HG03139 (cell line): ENCODE measurements around the gene TLR10.
"Not testable (repeated sequence)": the region's sequence is repeated elsewhere in the genome, so short reads cannot be mapped to it uniquely, and the experiment has no call there.

ENCODE experiments used
- ATAC-seq: cut with Tn5 transposase; IDR thresholded peaks from one replicate; pipeline ENCODE4 v1.9.1; 2021; ENCODE audit not compliant: unreplicated experiment

Gene TLR10

DNA sequence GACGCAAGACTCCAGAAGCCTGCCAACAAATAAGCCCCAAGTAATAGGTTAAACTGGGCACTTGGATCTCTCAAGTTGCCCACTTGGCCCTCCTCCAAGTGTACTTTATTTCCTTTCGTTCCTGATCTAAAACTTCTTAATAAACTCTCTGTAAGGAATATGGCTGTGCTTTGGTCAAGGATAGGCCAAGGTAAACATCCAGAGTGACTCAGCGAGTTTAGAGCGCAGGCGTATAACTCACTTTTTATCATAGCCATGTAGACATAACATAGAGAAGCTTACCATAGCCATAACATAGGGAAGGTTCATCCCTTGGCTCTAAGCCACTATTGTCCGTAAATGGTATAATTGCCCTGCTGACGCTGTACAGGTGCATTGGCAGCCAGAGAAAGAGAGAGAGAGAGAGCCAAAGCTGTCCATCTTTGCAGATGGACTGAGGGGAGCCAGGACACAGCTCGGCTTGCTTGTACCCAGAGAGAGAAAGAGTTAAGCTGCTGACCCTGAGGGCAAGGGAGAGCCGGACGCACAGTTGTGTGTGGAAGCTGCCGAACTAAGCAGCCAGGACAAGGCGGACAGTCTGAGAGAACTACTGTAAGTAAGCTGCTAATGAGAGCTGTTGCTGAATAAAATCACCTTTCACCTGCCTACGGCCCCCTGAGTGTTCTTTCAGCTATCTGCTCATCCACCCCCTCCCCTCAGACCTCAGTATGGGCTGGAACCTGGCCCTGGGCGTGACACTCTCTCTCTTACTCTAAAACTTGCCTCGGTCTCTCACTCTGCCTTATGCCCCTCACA, 20.0 kb upstream of the TLR10 start:
- no peak for ATAC-seq

DNA sequence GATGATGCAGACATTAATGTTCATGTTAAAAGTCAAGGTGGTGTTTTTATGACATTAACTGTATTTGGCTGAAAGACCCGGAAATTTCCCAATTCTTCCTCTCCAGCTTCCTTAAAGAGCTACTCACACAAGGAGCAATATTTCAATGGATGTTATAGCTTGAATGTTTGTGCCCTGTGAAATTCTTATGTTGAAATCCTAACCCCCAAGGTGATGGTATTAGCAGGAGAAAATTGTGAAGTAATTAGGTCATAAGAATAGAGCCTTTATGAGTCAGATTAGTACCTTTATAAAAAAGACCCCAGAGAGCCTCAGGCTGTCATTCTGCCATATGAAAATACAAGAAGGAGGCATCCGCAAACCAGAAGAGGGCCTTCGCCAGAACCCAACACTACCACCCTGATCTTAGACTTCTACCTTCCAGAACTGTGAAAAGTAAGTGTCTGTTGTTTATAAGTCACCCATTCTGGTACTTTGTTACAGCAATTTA, 18.2 kb upstream of the TLR10 start:
- ATAC-seq = no peak

DNA sequence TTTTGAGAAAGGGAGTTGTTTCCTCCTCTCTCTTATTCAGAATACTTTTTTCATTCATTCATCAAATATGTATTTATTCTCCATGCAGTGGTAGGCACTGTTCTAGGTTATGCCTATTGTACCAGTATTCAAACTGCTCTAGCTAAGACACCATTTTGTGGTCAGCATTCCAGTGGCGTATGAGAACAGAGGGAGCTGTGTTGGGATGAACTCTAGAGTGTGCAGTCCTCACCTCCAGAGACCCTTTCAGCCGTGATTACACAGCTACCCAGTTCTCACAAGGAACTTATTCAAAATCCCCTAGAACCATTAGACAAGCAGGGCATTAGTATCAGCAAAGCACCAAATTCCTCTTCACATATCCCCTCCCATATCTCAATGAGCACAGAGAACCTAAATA, 17.6 kb upstream of the TLR10 start:
- no peak for ATAC-seq

DNA sequence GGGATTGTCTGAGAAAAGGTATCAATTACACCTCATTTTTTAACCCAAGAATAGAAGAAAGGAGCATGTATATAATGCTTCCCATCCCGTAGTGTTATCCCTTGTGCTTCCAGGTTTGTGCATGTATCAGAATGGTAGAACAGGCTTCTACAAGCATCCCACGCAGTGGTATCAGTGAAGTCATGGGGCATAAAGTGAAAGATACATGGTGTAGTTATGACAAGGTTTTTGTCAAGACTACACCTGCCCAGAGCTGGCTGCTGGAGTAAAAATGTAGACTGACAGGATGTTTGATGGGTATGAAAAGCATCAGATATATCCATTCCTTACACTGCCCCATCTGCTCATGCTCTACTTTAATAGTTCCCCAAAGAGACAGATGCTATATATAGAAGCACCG, 12.3 kb upstream of the TLR10 start:
- ATAC-seq = no peak

DNA sequence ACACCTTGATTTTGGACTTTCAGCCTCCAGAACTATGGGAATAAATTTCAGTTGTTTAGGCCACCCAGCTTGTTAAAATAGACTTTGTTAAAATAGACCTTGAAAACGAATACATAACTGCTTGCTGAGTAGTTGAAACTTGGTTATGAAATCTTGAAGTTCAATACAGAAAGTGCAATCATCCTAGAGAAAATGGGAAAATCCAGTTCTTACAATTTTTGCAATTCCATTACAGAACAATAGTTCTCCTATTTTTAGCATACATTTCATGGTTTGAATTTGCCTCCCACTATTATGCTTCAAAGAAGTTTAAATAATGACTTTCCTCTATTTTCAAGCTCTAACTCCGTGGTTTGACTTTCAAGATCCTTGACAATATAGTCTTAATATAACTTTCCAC, 11.3 kb upstream of the TLR10 start:
- no peak for ATAC-seq

DNA sequence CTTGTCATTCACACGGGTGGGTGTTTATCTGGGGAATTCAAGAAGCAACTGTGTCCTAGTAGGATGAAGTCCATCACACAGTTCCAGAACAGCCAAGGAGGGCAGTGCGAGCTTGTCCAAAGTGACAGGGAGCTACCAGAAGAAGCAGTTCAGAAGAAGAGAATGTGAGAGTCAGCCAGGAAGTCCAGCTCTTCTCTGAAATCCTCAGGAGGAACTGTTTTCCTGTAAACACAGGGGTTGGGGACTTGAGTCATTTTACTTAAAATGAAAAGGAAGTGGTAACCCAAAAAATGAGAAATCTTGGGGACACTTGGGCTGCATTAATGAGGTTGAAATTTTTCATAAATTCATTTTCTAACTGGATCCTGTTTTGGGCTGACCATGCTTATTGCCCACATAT, 8.2 kb upstream of the TLR10 start:
- ATAC-seq = no peak

DNA sequence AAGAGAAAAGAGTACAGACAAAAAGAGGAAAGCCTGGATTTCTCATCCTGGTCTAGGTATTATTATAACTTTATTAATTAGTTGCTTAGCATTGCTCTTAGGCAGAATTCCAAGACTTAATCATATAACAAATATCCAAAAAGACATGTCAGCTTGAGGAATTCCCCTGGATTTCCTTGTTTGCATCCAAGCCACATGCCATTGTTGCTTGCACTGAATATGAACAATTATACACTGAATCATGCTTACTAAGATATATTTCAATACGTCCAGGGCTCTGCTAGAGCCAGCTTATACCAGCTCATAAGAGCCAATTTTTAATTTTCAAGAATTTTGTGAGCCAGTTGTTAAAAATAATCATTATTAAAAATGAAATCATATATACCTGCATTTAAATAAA, 5.5 kb upstream of the TLR10 start:
- ATAC-seq = no peak

DNA sequence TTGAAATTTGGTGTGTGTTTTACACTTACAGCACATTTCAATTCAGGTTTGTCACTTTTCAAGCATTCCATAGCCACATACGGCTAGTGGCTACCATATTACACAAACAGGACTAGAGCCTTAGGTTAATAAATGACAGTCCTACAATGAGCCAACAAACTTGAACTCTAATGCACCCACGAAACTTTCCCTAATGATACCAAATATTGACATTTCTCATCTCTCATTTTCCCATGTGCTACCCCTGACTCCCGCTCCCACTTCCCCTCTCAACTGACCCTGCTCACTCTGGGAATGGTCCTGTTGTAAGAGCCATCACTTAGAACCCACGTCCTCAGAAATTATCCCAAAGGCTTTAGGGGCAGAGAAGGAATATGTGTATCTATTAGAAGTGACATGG, 4.9 kb upstream of the TLR10 start:
- ATAC-seq = no peak

DNA sequence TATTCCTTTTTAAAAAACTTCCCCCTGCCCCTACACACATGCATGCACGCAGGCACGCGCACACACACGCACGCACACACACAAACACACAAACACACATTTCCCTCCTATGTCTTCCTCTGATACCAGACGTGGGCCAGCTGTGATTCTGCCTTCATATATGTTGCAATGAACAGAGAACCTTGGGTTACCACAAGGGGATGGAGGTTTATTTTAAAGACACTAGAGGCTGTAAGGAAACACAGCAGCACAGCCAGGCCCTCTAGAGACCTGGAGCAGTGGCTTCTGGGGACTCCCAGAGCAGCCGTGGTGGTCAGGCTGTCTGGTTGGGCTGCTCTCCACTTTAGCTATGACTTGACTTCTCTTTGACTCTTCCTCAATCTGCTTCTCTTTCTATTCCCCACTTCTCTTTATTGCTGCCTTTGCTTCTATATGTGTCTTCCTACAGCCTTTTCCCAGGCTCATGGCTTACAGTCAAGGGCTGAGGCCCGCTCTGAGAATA, 3.2 kb upstream of the TLR10 start:
- no peak for ATAC-seq

DNA sequence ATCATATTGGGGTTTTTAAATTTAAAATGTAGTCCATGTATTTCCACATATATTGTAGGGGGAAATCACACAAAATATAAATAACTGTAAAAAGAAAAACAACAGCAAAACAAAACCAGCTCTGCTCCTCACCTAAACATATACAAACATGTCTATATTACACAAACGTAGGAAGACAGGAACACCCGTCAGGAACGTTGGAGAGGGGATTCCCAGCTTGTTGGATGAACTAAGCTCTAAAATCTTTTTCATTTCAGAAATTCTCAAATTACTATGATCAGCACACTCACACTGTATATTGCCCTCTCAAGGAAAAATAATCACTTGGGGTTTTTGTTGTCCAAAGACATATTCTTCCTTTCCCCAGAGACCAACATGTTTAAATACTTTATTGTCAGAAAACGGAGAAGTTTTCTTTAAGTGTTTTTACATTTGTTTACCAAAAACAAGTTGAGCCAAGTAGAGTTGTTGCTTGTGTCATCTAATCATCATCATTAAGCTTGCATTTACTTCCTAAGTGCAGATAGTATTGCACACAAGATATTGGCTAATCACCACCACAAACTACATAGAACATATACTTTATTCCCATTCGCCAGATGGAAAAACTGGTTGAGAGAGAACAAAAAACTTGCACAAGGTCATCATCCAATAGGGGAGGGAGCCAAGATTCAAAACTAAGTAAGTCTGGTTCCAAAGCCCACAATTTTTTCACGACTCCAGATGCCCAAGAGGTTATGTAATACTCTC, 2.4 kb upstream of the TLR10 start:
- ATAC-seq = no peak

DNA sequence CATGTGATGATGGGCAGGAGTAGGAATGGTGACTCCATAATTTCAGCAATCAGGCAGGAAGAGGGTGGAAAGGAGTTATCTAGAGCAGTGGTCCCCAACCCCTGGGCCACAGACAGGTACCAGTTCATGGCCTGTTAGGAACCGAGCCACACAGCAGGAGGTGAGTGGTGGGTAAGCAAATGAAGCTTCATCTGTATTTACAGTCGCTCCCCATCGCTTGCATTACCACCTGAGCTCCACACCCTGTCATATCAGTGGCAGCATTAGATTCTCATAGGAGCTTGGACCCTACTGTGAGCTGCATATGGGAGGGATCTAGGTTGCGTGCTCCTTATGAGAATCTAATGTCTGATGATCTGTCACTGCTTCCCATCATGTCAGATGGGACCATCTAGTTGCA, 1.4 kb upstream of the TLR10 start:
- no peak for ATAC-seq

DNA sequence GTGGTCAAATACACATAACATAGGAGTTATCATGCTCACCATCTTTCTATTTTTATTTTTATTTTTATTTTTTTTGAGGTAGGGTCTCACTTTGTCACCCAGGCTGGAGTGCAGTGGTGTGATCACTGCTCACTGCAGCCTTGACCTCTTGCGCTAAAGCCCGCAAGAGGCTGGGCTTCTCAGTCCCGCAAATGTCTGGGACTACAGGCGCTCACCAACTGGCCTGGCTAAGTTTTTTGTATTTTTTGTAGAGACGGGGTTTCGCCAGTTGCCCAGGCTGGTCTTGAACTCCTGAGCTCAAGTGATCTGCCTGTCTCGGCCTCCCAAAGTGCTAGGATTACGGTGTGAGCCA, 295 bp upstream of the TLR10 start:
- ATAC-seq = no peak

DNA sequence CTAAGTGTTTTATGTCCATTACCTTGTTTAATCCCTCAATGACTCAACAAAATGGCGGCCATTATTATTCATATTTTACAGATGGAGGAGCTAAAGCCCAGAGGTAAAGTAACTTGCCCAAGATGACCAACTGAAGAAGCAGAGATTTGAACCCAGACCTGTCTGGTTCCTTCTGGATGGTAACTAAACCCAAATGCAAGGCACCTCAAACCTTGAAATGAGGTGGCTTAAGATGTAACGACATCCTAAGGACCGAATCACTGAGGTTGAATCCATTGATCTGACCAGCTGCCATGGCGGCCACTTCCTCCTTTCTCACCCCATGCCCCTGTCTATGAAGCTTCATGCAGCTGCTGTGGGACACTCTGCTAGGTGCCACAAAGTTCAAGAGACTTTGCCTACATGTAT, 932 bp downstream of the TLR10 start:
- ATAC-seq = no peak

DNA sequence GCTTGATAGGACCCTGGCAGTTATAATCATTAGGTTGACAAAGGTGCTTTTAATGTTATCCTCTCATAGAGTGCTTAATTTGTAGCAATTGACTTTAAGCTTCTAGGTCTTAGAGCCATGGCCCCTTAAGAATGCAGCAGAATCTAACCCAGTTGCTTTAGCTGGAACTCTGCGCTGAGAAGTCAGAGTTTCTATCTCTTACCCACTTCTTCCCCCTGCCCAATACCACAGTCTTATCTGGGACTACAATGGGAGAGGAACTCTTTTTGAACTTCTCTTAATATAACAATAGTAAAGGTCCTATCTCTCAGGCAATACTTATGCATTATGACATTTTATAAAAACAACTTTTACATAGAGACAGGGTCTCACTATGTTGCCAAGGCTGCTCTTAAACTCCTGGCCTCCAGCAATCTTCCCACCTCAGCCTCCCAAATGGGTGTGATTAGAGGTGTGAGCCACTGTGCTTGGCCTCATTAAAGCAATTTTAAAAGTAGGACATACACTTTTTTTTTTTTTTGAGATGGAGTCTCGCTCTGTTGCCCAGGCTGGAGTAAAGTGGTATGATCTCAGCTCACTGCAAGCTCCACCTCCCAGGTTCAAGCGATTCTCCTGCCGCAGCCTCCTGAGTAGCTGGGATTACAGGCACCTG, 1.8 kb downstream of the TLR10 start:
- ATAC-seq = no peak

DNA sequence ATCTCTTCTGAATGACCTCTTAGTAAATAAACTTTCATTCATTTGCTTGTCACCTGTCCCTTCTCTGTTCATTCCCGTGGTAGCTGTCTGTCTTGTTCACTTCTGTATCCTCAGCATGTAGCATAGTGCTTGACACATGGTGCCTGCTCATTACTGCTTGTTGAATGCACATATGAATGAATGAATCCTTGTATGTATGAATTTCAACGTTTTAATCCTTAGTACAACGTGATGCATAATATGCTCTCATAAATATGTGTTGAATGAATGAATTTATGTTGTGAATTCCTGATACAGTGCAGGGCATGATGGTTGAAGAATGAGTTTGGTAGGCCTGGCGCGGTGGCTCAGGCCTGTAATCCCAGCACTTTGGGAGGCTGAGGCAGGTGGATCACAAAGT, 3.0 kb downstream of the TLR10 start:
- ATAC-seq = no peak

DNA sequence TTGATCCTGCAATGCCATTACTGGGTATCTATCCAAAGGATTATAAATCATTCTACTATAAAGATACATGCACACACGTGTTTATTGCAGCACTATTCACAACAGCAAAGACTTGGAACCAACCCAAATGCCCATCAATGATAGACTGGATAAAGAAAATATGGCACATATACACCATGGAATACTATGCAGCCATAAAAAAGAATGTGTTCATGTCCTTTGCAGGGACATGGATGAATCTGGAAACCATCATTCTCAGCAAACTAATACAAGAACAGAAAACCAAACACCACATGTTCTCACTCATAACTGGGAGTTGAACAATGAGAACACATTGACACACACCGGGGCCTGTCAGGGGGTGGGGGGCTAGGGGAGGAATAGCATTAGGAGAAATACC, 4.9 kb downstream of the TLR10 start:
- ATAC-seq = not testable (repeated sequence)

DNA sequence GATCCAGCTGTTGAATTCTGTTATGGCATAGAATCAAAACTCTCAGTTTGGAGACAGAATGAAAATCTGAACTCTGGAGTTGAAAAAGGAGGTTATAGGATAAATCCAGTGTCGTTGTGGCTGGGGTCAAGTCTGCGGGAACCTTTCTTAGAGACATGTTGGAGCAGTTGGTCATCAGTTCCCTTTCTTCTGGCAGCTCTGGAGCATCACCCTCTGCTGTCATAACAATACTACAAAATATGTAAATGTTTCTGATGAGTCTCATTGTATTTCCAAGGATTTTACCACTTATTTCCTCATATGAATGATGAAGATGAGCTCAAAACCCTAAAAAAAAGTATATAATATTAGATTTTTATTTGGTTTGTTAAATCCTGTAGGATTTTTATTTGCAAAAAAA, 7.5 kb downstream of the TLR10 start:
- ATAC-seq = no peak

DNA sequence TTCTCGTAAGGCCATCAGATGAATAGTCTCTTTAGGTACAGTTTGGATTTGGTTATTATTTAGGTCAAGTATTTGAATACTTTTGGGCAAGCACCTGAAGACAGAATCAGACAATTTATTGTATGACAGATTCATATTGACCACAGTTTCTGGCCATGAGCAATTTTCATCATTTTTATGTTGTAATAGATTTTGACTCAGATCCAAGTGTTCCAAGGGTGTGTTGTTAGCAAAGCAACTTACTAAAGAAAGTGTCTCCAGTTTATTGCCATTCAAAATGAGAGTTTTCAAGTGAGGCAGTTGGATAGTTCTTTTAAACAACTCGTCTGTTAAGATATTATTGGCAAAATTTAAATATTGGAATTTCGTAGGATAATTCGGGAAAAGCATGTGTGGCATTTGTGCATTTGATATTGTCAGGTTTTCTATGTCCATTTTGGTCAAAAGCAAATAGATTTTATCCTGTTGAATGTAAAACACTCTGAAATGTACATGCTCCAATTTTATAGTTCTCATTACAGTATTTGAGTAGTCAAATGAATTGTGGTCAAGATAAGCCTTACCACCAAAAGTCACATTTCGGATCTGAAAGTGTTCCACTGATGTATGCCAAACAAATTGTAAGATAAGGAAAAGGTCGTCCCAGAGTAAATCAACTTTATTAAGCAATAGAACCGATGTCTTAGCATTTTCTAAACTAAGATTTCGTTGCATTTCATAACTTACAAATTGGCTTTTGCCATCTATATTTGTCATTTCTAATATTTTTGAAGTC, 8.4 kb downstream of the TLR10 start:
- ATAC-seq = no peak

DNA sequence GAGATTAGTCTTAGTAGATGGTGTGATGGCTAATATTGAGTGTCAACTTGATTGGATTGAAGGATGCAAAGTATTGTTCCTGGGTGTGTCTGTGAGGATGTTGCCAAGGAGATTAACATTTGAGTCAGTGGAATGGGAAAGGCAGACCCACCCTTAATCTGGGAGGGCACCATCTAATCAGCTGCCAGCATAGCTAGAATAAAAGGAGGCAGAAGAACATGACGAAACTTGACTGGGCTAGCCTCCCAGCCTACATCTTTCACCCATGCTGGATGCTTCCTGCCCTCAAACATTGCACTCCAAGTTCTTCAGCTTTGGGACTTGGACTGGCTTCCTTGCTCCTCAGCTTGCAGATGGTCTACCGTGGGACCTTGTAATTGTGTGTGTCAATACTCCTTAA, 12.5 kb downstream of the TLR10 start:
- ATAC-seq = not testable (repeated sequence)

DNA sequence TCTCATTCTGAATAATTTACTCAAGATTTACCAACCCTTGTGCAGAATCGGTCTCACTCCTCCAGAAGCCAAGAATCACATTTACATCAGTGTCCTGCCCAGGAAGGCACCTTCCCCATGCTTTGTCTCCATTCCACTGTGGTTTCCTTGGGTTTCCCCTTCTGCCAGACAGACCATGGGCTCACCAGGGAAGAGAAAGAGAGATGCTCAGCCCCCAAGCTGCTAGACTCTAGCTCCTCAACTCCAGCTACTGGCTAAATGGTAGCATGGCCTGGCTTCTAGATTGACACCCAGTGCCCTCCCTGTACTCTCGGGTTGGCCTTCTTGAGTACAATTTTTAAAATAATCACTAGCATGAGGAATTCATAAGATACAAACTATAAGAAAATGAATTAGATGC, 12.9 kb downstream of the TLR10 start:
- ATAC-seq = no peak

DNA sequence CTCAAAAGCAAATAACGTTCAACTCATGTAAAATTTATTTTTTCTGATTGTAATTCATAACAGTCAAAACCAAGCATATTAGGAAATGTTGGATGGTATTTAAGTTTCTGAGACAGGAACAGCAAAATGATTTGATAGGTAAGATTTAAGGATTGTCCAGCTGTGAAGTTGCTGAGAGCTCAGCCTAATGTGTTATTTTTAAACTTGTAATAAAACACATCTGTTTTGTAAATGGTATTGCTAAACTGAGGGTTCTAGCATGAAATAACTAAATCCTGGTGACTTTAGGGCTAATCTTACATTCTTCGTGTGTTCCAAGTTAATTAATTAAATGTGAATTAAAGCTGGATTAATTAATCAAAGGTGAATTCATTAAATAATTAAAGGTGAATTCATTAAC, 13.3 kb downstream of the TLR10 start:
- ATAC-seq = no peak
